ENCODE data around the gene KAT8. TPM values are rescaled to one million over a fixed set of nuclear protein-coding genes. Genes with fewer than 3 reads are reported as not detected.

Gene KAT8
- total and polyA plus RNA-seq, 2 of the 13 experiments (the other 11 are each of a cell fraction or from before 2014, with no cell fraction given), result 79.0 to 84.2 TPM

DNA sequence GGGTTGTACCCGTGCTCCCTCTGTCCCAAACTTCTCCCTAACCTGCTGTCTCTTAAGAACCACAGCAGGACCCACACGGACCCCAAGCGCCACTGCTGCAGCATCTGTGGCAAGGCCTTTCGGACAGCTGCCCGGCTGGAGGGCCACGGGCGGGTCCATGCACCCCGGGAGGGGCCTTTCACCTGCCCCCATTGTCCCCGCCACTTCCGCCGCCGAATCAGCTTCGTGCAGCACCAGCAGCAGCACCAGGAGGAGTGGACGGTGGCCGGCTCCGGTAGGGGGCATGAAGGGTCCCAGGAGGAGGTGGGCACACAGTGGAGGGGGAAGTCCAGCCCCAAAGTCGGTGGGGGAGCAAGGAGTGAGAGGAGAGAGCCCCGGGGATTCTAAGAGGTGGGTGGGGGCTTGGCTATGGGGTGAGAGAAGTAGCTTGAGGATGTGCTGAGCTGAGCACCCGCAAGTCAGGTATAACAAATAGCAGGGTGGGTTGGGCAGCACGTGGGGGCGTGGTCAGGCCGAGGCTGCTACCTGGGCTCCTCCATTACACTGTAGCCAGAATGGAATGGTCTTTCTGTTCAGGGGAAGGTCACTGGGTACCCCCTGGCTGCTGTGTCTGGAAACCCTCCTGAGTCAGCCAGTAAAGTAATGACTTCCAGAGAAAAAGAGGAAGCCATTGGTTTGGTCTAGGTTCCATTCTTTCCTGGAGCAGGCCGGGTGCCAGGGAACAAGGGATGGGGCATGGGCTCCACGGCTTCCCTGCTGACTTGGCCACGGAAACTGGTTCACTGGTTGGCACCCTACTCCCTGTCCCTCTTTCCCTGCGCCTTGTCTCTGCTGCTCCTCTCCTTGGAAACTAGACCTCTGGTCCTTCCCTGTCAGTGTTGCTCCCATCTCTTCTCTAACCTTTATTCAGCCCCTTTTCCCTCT is 35.8 kb upstream of the KAT8 start (continued):
- TF ChIP-seq ZNF7 (CRISPR knock-in tag; IDR thresholded peaks at IDR 0.05), result no peak
- TF ChIP-seq, protein P1, sequence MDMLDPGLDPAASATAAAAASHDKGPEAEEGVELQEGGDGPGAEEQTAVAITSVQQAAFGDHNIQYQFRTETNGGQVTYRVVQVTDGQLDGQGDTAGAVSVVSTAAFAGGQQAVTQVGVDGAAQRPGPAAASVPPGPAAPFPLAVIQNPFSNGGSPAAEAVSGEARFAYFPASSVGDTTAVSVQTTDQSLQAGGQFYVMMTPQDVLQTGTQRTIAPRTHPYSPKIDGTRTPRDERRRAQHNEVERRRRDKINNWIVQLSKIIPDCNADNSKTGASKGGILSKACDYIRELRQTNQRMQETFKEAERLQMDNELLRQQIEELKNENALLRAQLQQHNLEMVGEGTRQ (IDR thresholded peaks at IDR 0.05; ENCODE audit: low read depth, low read length), result no peak
- TF ChIP-seq, protein P1 (CRISPR knock-in tag; IDR thresholded peaks at IDR 0.05; ENCODE audit: borderline replicate concordance), result no peak
- no peak for TF ChIP-seq ZNF615 (CRISPR knock-in tag; IDR thresholded peaks at IDR 0.05; ENCODE audit: borderline replicate concordance)
- no peak for TF ChIP-seq TARDBP (CRISPR knock-in tag; IDR thresholded peaks at IDR 0.05)

DNA sequence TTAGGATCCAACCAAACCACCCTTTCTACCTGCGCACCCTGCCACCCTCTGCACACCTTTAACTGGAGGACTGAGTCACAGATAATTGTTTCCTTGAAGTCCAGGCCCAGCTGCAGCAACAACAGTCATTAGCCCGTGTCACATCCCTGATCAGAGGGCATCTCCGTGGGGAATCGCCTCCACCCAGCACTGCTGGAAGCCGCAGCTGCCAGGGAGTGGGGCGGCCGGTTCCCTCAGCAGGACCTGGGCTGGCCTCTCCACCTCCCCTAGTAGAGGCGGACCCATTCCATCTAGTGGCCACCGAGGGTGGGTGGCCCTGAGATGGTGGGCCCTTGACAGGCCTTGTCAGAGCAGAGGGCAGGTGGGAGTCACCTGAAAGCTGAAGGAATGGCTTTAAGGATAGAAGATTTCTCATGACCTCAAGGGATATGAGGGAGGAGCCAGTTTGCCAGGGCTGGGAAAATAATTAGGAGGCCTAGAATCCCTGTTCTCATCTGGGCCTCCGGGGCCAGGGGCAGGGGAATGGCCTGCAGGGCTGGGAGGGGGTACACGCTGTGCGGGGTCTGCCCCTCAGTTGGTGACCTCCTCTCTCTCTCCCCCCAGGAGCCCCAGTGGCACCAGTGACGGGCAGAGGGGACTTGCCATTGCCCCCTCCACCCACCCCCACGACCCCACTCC is 35.0 kb upstream of the KAT8 start:
- H3K9ac ChIP-seq (ENCODE audit: insufficient read depth, low read depth, low read length), result no peak overlapping the region
- BruUV-seq (replicated peaks), result no TSS peak
- H3K36me3 ChIP-seq (replicated peaks in 1 of 2; ENCODE audit: control insufficient read depth in 1 of 2, insufficient read depth in 2 of 2, low read length in 2 of 2), result peaks cover 25 to 37% of the 10 kb centered on the region in 2 experiments
- no peaks in the 10 kb centered on the region for H3K79me2 ChIP-seq (ENCODE audit: insufficient read depth, low read length)
- DNase-seq (ENCODE audit: low spot score) (no peak), ATAC-seq (peak; percentile 6), FAIRE-seq (no peak)
- WGBS (ENCODE audit: low lambda C conversion rate), result 95% methylated on average over 14 of the region's 14 CpGs
- H4K20me1 ChIP-seq (ENCODE audit: insufficient read depth, low read length), result no peaks in the 10 kb centered on the region
- no peaks in the 10 kb centered on the region for H3K9me3 ChIP-seq (ENCODE audit: low read length)
- no peak overlapping the region for H3K27ac ChIP-seq (ENCODE audit: extremely low read length, insufficient read depth, low read length)
- no peaks in the 10 kb centered on the region for H3K27me3 ChIP-seq (ENCODE audit: control insufficient read depth in 1 of 2, insufficient read depth in 2 of 2, low read length in 2 of 2)
- ChIA-PET CTCF (ENCODE audit: low intra/inter-chr PET ratio, low total read pairs) (no interaction called here), POLR2A (no interaction called here)
- no peak overlapping the region for H2AFZ ChIP-seq (ENCODE audit: low read length)
- in situ Hi-C loops (cut with HindIII; ENCODE audit: extremely low pct_ligation_motif_present, low pct_unique_long_range_greater_than_20kb) (no loop called here), intact Hi-C loops (cut with micrococcal nuclease; ENCODE audit: unreplicated experiment) (no loop called here)
- H3K4me1 ChIP-seq (ENCODE audit: insufficient read depth, low read length), result no peaks in the 10 kb centered on the region
- no peak overlapping the region for H3K4me3 ChIP-seq (replicated peaks in 1 of 3; ENCODE audit: insufficient read depth in 1 of 3, low read depth in 2 of 3, low read length in 3 of 3)
- H3K4me2 ChIP-seq (ENCODE audit: low read depth, low read length), result no peak overlapping the region
- TF ChIP-seq, protein P2, sequence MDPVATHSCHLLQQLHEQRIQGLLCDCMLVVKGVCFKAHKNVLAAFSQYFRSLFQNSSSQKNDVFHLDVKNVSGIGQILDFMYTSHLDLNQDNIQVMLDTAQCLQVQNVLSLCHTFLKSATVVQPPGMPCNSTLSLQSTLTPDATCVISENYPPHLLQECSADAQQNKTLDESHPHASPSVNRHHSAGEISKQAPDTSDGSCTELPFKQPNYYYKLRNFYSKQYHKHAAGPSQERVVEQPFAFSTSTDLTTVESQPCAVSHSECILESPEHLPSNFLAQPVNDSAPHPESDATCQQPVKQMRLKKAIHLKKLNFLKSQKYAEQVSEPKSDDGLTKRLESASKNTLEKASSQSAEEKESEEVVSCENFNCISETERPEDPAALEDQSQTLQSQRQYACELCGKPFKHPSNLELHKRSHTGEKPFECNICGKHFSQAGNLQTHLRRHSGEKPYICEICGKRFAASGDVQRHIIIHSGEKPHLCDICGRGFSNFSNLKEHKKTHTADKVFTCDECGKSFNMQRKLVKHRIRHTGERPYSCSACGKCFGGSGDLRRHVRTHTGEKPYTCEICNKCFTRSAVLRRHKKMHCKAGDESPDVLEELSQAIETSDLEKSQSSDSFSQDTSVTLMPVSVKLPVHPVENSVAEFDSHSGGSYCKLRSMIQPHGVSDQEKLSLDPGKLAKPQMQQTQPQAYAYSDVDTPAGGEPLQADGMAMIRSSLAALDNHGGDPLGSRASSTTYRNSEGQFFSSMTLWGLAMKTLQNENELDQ (CRISPR knock-in tag; IDR thresholded peaks at IDR 0.05; ENCODE audit: borderline replicate concordance), result no peak
- no peak for TF ChIP-seq YY1 (IDR thresholded peaks at IDR 0.05; ENCODE audit: insufficient read depth, insufficient replicate concordance, low read depth, low read length)
- 0 out of 2 replicates have a peak, but pooled peaks have one; percentile 22 for TF ChIP-seq ZNF772 (CRISPR knock-in tag; IDR thresholded peaks at IDR 0.05)
- TF ChIP-seq, protein P3, sequence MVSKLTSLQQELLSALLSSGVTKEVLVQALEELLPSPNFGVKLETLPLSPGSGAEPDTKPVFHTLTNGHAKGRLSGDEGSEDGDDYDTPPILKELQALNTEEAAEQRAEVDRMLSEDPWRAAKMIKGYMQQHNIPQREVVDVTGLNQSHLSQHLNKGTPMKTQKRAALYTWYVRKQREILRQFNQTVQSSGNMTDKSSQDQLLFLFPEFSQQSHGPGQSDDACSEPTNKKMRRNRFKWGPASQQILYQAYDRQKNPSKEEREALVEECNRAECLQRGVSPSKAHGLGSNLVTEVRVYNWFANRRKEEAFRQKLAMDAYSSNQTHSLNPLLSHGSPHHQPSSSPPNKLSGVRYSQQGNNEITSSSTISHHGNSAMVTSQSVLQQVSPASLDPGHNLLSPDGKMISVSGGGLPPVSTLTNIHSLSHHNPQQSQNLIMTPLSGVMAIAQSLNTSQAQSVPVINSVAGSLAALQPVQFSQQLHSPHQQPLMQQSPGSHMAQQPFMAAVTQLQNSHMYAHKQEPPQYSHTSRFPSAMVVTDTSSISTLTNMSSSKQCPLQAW (CRISPR knock-in tag; IDR thresholded peaks at IDR 0.05), result 0 out of 2 replicates have a peak, but pooled peaks have one; percentile 43
- peak; percentile 49 for TF ChIP-seq RBFOX2 (IDR thresholded peaks at IDR 0.05; ENCODE audit: low read depth, low read length)
- TF ChIP-seq, protein P4, sequence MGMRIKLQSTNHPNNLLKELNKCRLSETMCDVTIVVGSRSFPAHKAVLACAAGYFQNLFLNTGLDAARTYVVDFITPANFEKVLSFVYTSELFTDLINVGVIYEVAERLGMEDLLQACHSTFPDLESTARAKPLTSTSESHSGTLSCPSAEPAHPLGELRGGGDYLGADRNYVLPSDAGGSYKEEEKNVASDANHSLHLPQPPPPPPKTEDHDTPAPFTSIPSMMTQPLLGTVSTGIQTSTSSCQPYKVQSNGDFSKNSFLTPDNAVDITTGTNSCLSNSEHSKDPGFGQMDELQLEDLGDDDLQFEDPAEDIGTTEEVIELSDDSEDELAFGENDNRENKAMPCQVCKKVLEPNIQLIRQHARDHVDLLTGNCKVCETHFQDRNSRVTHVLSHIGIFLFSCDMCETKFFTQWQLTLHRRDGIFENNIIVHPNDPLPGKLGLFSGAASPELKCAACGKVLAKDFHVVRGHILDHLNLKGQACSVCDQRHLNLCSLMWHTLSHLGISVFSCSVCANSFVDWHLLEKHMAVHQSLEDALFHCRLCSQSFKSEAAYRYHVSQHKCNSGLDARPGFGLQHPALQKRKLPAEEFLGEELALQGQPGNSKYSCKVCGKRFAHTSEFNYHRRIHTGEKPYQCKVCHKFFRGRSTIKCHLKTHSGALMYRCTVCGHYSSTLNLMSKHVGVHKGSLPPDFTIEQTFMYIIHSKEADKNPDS (CRISPR knock-in tag; IDR thresholded peaks at IDR 0.05), result no peak
- TF ChIP-seq ZNF652 (CRISPR knock-in tag; IDR thresholded peaks at IDR 0.05; ENCODE audit: borderline replicate concordance, low read depth), result no peak

All from HepG2 (cell line).